ENCODE measurements around the gene EXOC4.

GRCh38 chr7:133744451-133744850, 491.6 kb downstream of the EXOC4 start:
- TF ChIP-seq TFAP4 (IDR thresholded peaks at IDR 0.05; ENCODE audit: borderline replicate concordance, low read depth) = no peak
- TF ChIP-seq MXD4 (CRISPR knock-in tag; IDR thresholded peaks at IDR 0.05) = no peak
- no peak for TF ChIP-seq ZBTB33 (CRISPR knock-in tag; IDR thresholded peaks at IDR 0.05)
- no peak for TF ChIP-seq CTCF (CRISPR knock-in tag; IDR thresholded peaks at IDR 0.05)
- no peak for TF ChIP-seq SAP130 (CRISPR knock-in tag; IDR thresholded peaks at IDR 0.05; ENCODE audit: low read depth)
- TF ChIP-seq ZZZ3 (CRISPR knock-in tag; IDR thresholded peaks at IDR 0.05; ENCODE audit: borderline replicate concordance) = no peak

Measured in HepG2 (cell line).